HepG2 (cell line): ENCODE results near the gene FBXO33. TPM values are rescaled to one million over a fixed set of nuclear protein-coding genes. Genes with fewer than 3 reads are reported as not detected.

ENCODE experiments used
- AHR ChIP-seq: IDR thresholded peaks from 2 replicates; pipeline ENCODE4 v1.6.1; 2018; ENCODE audit warnings: missing genetic modification reagents, missing compliant biosample characterization
- ARHGAP35 ChIP-seq: sonication (generic); formaldehyde crosslinking; IDR thresholded peaks from 2 replicates; pipeline ENCODE4 v1.9.0; 2022; ENCODE audit warnings: mild to moderate bottlenecking, inconsistent platforms, moderate library complexity, missing genetic modification reagents, borderline replicate concordance
- DZIP1 ChIP-seq: sonication (generic); formaldehyde crosslinking; IDR thresholded peaks from 2 replicates; pipeline ENCODE4 v1.5.0; 2020; ENCODE audit warnings: mild to moderate bottlenecking, missing genetic modification reagents
- FOXK2 ChIP-seq: fragments of 450-650 bp; IDR thresholded peaks from 2 replicates; pipeline ENCODE4 v1.6.1; 2016
- GTF2F1 ChIP-seq: fragments of 150-350 bp; IDR thresholded peaks from 2 replicates; pipeline ENCODE4 v1.6.1; 2014; ENCODE audit warnings: low read length
- HDAC2 ChIP-seq: sonication (generic); formaldehyde crosslinking; IDR thresholded peaks from 2 replicates; pipeline ENCODE4 v1.4.0; 2020; ENCODE audit warnings: missing genetic modification reagents
- HOXA7 ChIP-seq: sonication (generic); formaldehyde crosslinking; IDR thresholded peaks from 2 replicates; pipeline ENCODE4 v1.8.1; 2022; ENCODE audit warnings: mild to moderate bottlenecking, missing genetic modification reagents, moderate library complexity
- MIXL1 ChIP-seq: IDR thresholded peaks from 2 replicates; pipeline ENCODE4 v1.6.1; 2016
- NFIC ChIP-seq: IDR thresholded peaks from 2 replicates; pipeline ENCODE4 v1.6.1; 2012; ENCODE audit warnings: mild to moderate bottlenecking, low read length, inconsistent platforms
- NFRKB ChIP-seq: fragments of 450-650 bp; IDR thresholded peaks from 2 replicates; pipeline ENCODE4 v1.6.1; 2017
- PAX8 ChIP-seq: sonication (generic); formaldehyde crosslinking; IDR thresholded peaks from 2 replicates; pipeline ENCODE4 v1.8.0; 2022; ENCODE audit warnings: mild to moderate bottlenecking, missing genetic modification reagents, borderline replicate concordance
- SALL1 ChIP-seq: sonication (generic); formaldehyde crosslinking; IDR thresholded peaks from 2 replicates; pipeline ENCODE4 v1.8.0; 2022; ENCODE audit warnings: mild to moderate bottlenecking, missing genetic modification reagents
- SATB2 ChIP-seq: sonication (generic); formaldehyde crosslinking; IDR thresholded peaks from 2 replicates; pipeline ENCODE4 v1.5.0; 2020; ENCODE audit warnings: missing genetic modification reagents
- SIX4 ChIP-seq: sonication (generic); formaldehyde crosslinking; IDR thresholded peaks from 2 replicates; pipeline ENCODE4 v1.4.0; 2020; ENCODE audit warnings: missing genetic modification reagents
- SP1 ChIP-seq, 2 experiments: fragments of 450-650 bp in 1 of 2; sonication (generic) in 1 of 2; formaldehyde crosslinking in 1 of 2; IDR thresholded peaks; 2 replicates each; pipeline versions ENCODE4 v1.4.0 to v1.6.1; 2016 to 2020; ENCODE audit warnings: missing genetic modification reagents in 1 of 2
- SP140L ChIP-seq: sonication (generic); formaldehyde crosslinking; IDR thresholded peaks from 2 replicates; pipeline ENCODE4 v1.4.0; 2020; ENCODE audit warnings: missing genetic modification reagents, borderline replicate concordance
- TCF12 ChIP-seq, 2 experiments: fragments of 450-650 bp in 1 of 2; sonication (generic) in 1 of 2; formaldehyde crosslinking in 1 of 2; IDR thresholded peaks; 2 replicates each; pipeline versions ENCODE4 v1.6.1 to v1.8.0; 2017 to 2022; ENCODE audit warnings: antibody characterized with exemption in 1 of 2, mild to moderate bottlenecking in 1 of 2, missing genetic modification reagents in 1 of 2, moderate library complexity in 1 of 2
- TEAD3 ChIP-seq: optimal IDR thresholded peaks from 2 replicates; pipeline ENCODE3; 2016; ENCODE audit warnings: borderline replicate concordance
- XRCC5 ChIP-seq: fragments of 200-400 bp; formaldehyde crosslinking; optimal IDR thresholded peaks from 2 replicates; pipeline ENCODE3; 2017; ENCODE audit warnings: mild to moderate bottlenecking, low read length
- ZBTB25 ChIP-seq: IDR thresholded peaks from 2 replicates; pipeline ENCODE4 v1.6.1; 2018; ENCODE audit warnings: missing genetic modification reagents
- ZFP91 ChIP-seq: sonication (generic); formaldehyde crosslinking; IDR thresholded peaks from 2 replicates; pipeline ENCODE4 v1.9.0; 2022; ENCODE audit warnings: missing genetic modification reagents, mild to moderate bottlenecking, borderline replicate concordance
- ZFYVE20 ChIP-seq: sonication (generic); formaldehyde crosslinking; IDR thresholded peaks from 2 replicates; pipeline ENCODE4 v1.8.0; 2023; ENCODE audit warnings: low read depth, mild to moderate bottlenecking, moderate library complexity, missing genetic modification reagents, borderline replicate concordance
- ZNF138 ChIP-seq: sonication (generic); formaldehyde crosslinking; IDR thresholded peaks from 2 replicates; pipeline ENCODE4 v1.5.0; 2020; ENCODE audit warnings: mild to moderate bottlenecking, low read depth, missing genetic modification reagents
- ZNF282 ChIP-seq: fragments of 450-650 bp; IDR thresholded peaks from 2 replicates; pipeline ENCODE4 v1.6.1; 2018; ENCODE audit not compliant: partially characterized antibody
- ZNF558 ChIP-seq: sonication (generic); formaldehyde crosslinking; IDR thresholded peaks from 2 replicates; pipeline ENCODE4 v1.9.0; 2022; ENCODE audit warnings: mild to moderate bottlenecking, missing genetic modification reagents, borderline replicate concordance
- ZNF891 ChIP-seq: sonication (generic); formaldehyde crosslinking; IDR thresholded peaks from 2 replicates; pipeline ENCODE4 v1.5.0; 2020; ENCODE audit warnings: mild to moderate bottlenecking, missing genetic modification reagents
- ZSCAN31 ChIP-seq: sonication (generic); formaldehyde crosslinking; IDR thresholded peaks from 2 replicates; pipeline ENCODE4 v1.5.0; 2020; ENCODE audit warnings: low read depth, mild to moderate bottlenecking, missing genetic modification reagents
- polyA plus RNA-seq, 8 experiments: library from polyadenylated mRNA; depleted of rRNA in 3 of 8; stranded (reverse) in 7 of 8; unstranded in 1 of 8; fragments of >200 nt; fragmentation: Illumina TruSeq in 4 of 8; extraction: Trizol in 4 of 8; gene quantifications; 2 replicates each; pipeline versions ENCODE4 v1.2.1 to v1.2.3, GENCODE V29; 2011 to 2016; ENCODE audit warnings: low read depth in 4 of 8, missing spikeins in 1 of 8, mixed read lengths in 1 of 8; ENCODE audit not compliant: insufficient read depth in 1 of 8
- total RNA-seq, 5 experiments: library from RNA; depleted of rRNA; stranded (reverse); fragments of >200 nt; fragmentation: Illumina TruSeq; extraction: Trizol; gene quantifications; 2 replicates each; pipeline ENCODE4 v1.2.3, GENCODE V29; 2016; ENCODE audit warnings: low read depth in 1 of 5

The FBXO33 gene
- total and polyA plus RNA-seq, 2 of the 13 experiments (the other 11 are each of a cell fraction or from before 2014, with no cell fraction given): 15.5 to 16.9 TPM

DNA sequence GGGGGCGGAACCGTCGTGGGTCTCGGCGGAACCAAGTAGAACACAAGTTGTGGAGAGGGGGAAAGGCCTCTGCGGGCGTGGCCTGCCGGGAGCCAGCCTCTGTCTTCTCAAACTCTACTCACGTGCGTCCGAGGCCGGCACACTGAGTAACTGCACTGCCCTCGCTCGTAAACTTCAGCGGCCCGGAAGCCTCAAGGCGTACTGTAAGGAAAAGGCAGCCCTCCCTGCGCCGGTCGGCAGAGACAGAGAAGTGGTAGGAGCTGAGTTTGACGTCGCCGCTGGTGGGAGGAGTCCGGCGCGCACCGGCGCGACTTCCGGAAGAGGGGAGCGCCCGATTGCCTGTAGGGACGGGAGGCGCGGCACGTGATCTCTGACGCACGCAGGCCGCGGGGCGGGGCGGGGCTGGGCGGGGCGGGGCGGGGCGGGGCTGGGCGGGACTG is at the start of gene FBXO33 (continued):
- no peak for TF ChIP-seq TCF12 (IDR thresholded peaks at IDR 0.05)
- TF ChIP-seq TCF12 (CRISPR knock-in tag; IDR thresholded peaks at IDR 0.05): no peak; the same call in 1 of the 2 replicates
- TF ChIP-seq ZFP91 (CRISPR knock-in tag): peak; percentile 71
- peak; percentile 83 for TF ChIP-seq SP140L
- TF ChIP-seq ZBTB25 (CRISPR knock-in tag): peak; percentile 67
- TF ChIP-seq PAX8 (CRISPR knock-in tag): no peak; the same call in 1 of the 2 replicates
- peak; percentile 55 for TF ChIP-seq HDAC2 (CRISPR knock-in tag)
- 0 out of 2 replicates have a peak, but pooled peaks have one; percentile 52 for TF ChIP-seq GTF2F1
- TF ChIP-seq FOXK2: peak; percentile 100
- peak; percentile 94 for TF ChIP-seq ZSCAN31 (CRISPR knock-in tag)
- TF ChIP-seq ZNF282: no peak
- TF ChIP-seq HOXA7 (CRISPR knock-in tag): no peak
- TF ChIP-seq SALL1 (CRISPR knock-in tag): peak; percentile 46
- TF ChIP-seq DZIP1 (CRISPR knock-in tag): peak; percentile 84; the same call in 1 of the 2 replicates
- peak; percentile 79; the same call in 1 of the 2 replicates for TF ChIP-seq AHR (CRISPR knock-in tag)
- TF ChIP-seq MIXL1 (CRISPR knock-in tag): peak; percentile 74; the same call in 1 of the 2 replicates
- peak; percentile 90 for TF ChIP-seq SP1 (IDR thresholded peaks at IDR 0.05)
- TF ChIP-seq SP1 (CRISPR knock-in tag; IDR thresholded peaks at IDR 0.05): peak; percentile 93
- no peak for TF ChIP-seq ZFYVE20 (CRISPR knock-in tag)
- TF ChIP-seq NFIC: no peak
- no peak; the same call in 1 of the 2 replicates for TF ChIP-seq SATB2
- peak; percentile 54; the same call in 1 of the 2 replicates for TF ChIP-seq SIX4 (CRISPR knock-in tag)
- 0 out of 2 replicates have a peak, but pooled peaks have one; percentile 13 for TF ChIP-seq ZNF138
- TF ChIP-seq ZNF891 (CRISPR knock-in tag): peak; percentile 89; the same call in 1 of the 2 replicates
- TF ChIP-seq ARHGAP35 (CRISPR knock-in tag): peak; percentile 55; the same call in 1 of the 2 replicates
- peak; percentile 93 for TF ChIP-seq XRCC5
- TF ChIP-seq NFRKB: no peak
- peak; percentile 62 for TF ChIP-seq TEAD3 (CRISPR knock-in tag)
- TF ChIP-seq ZNF558 (CRISPR knock-in tag): 0 out of 2 replicates have a peak, but pooled peaks have one; percentile 80
